Prostate gland (tissue), 2 donors: ENCODE measurements around the gene RBM20. TPM values are rescaled to one million over a fixed set of nuclear protein-coding genes. Genes with fewer than 3 reads are reported as not detected.

Source experiments
- DNase-seq: peaks from one replicate; pipeline ENCODE4 v3.0.0-alpha.2; 2019; ENCODE audit warnings: low spot score
- H3K27ac ChIP-seq, 2 donors: fragments of 200-600 bp; sonication (generic); 2 replicates each; pipeline ENCODE4 v1.5.1; 2017 to 2019
- H3K27me3 ChIP-seq: fragments of 200-600 bp; sonication (generic); replicated peaks from 2 replicates; pipeline ENCODE4 v1.5.1; 2019; ENCODE audit not compliant: insufficient read depth
- H3K36me3 ChIP-seq, 2 donors: fragments of 200-600 bp; sonication (generic); 1 replicate in 1 of 2; 2 replicates in 1 of 2; pipeline versions ENCODE4 v1.5.1 to v1.8.1; 2017 to 2019
- H3K4me1 ChIP-seq: fragments of 200-600 bp; sonication (generic); replicated peaks from 2 replicates; pipeline ENCODE4 v1.5.1; 2019
- H3K4me3 ChIP-seq, 2 donors: fragments of 200-600 bp; sonication (generic); 2 replicates each; pipeline ENCODE4 v1.5.1; 2017 to 2019
- H3K9me3 ChIP-seq: fragments of 200-600 bp; sonication (generic); 2 replicates; pipeline ENCODE4 v1.5.1; 2017
- CTCF ChIP-seq, 4 experiments: fragments of 200-600 bp in 2 of 4; fragments of 450-650 bp in 2 of 4; sonication (generic) in 2 of 4; IDR thresholded peaks; 1 replicate in 3 of 4; 2 replicates in 1 of 4; pipeline ENCODE4 v1.5.1; 2016 to 2019; ENCODE audit warnings: antibody characterized with exemption in 4 of 4, mild to moderate bottlenecking in 2 of 4, moderate library complexity in 2 of 4
- POLR2A ChIP-seq: fragments of 450-650 bp; IDR thresholded peaks from one replicate; pipeline ENCODE4 v1.6.1; 2016; ENCODE audit warnings: antibody characterized with exemption, mild to moderate bottlenecking
- POLR2AphosphoS5 ChIP-seq: sonication (generic); formaldehyde crosslinking; IDR thresholded peaks from one replicate; pipeline ENCODE4 v1.6.1; 2017; ENCODE audit warnings: antibody characterized with exemption
- WGBS: methylation state at CpG from one replicate; pipeline ENCODE4 v1.1.5; 2018; 5-methylcytosine and 5-hydroxymethylcytosine counted together
- intact Hi-C: fragments of 100-400 bp; cut with DNase I; formaldehyde crosslinking; loops from one replicate; pipeline ENCODE4 v1.14.2; 2022
- total RNA-seq, 2 donors: library from RNA; depleted of rRNA; stranded (reverse); fragments of >200 nt; gene quantifications; one replicate each; pipeline ENCODE4 v1.1.0, GENCODE V29; 2016

The RBM20 gene
- total RNA-seq, 2 donors from 2014 or later, result 0.41 to 2.8 TPM

DNA sequence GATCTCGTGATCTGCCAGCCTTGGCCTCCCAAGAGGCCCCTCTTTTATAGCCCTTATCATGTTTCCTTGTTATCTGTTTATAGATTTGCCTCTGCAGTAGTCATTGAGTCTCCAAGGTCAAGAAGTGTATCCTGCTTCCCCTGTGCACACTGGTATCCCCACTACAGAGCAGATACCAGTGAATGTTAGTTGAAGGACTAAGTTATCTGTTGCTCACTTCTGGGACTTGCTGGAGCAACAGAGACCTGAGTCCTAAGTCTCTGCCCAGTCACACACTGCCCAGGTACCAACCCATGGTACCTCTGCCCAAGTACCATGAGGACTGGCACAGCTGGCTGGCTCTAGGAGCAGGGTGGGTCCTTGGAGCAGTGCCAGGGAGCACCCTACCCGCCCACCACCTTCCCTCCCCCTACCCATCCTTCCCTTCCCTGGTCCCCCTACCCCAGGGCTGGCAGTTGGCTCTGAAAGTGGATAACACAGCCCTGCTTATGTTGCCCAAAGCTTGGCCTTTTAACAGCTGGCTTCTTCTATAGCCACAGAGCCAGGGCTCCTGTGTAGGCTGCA is 201.1 kb downstream of the RBM20 start:
- H3K27ac ChIP-seq, result peak overlapping the region; percentile 83 to 85

DNA sequence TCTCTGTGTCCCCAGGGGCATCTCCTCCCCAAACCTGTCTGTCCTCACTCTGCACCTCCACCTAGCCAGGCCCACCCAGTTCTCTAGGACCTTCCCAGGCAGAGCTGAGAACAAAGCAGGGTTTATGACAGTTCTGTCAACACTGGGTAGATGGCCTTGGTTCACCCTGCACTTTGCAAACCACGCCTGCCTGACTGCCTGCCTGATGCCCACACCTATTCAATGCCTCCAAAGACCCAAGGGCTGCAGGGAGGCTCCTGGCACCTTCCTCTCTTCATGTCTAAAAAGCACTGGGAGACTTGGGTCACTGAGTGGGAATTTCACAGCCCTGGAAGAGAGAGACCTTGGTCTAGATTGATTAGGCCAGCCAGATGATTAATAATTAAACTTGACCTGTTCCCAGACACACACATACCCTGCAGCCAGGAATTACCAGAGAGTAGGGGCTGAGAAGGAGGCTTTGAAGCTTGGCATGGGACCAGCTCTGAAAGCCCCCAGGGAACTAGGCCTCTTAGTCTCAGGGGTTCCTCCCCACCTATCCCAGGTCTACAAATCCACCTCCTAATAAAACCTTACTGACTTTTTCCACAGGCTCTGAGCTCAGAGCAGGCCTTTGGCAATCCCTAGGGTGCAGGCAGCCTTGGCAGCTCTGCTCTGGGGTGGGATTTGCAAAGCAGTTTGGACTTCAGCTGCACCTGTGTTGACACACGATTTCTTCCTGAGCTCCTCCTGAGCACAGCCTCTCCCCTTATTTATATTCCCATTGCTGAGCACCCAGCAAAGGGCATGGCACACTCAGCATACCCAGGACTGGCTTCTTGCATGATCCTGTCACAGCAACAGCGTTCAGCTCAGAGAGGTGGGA is 201.9 kb downstream of the RBM20 start:
- H3K36me3 ChIP-seq, result no peaks in the 10 kb centered on the region
- no peaks in the 10 kb centered on the region for H3K27me3 ChIP-seq
- DNase-seq, result peak; percentile 86
- intact Hi-C loops, result no loop called here
- peak; percentile 69 for TF ChIP-seq POLR2AphosphoS5
- TF ChIP-seq CTCF (IDR thresholded peaks at IDR 0.05), result no peak
- 31% methylated on average over 3 of the region's 3 CpGs for WGBS
- H3K27ac ChIP-seq, result peak overlapping the region; percentile 83 to 85
- no peaks in the 10 kb centered on the region for H3K9me3 ChIP-seq
- H3K4me3 ChIP-seq, result no peak overlapping the region
- H3K4me1 ChIP-seq, result peaks cover 4% of the 10 kb centered on the region

More for the DNA sequence above, 201.1 kb downstream of the RBM20 start:
- intact Hi-C loops, result no loop called here
- no peak overlapping the region for H3K4me3 ChIP-seq
- DNase-seq, result no peak
- H3K9me3 ChIP-seq, result no peaks in the 10 kb centered on the region
- TF ChIP-seq CTCF (IDR thresholded peaks at IDR 0.05) (no peak), POLR2A (no peak), POLR2AphosphoS5 (no peak)
- no peaks in the 10 kb centered on the region for H3K36me3 ChIP-seq
- 40% methylated on average over 2 of the region's 2 CpGs for WGBS
- H3K27me3 ChIP-seq, result no peaks in the 10 kb centered on the region
- H3K4me1 ChIP-seq, result peaks cover 4% of the 10 kb centered on the region

DNA sequence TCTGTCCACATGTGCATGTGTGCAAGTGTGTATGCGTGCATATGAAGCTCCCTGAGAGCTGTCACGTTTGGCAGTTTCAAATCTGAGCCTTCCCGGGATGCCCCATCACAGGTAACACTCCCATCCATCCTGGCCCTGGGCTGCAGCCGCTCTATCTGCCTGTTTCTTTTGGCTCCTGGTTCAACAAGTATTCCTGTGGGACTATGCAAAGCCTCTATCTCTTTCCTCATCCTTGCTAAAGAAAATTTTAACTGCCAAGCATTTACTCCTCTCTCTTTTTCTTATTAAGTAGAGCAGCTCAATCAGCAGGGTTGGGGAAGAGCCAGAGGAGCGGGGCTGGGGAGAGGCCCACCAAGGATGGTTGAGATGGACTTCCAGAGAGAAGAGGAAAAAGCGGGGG is 203.2 kb downstream of the RBM20 start:
- WGBS, result 75% methylated on average over 6 of the region's 6 CpGs
- Histone ChIP-seq H3K27me3 (no peaks in the 10 kb centered on the region), H3K27ac (no peak overlapping the region), H3K36me3 (no peaks in the 10 kb centered on the region), H3K4me3 (no peak overlapping the region), H3K9me3 (no peaks in the 10 kb centered on the region), H3K4me1 (peaks cover 4% of the 10 kb centered on the region)
- no peak for DNase-seq
- intact Hi-C loops, result no loop called here
- no peak for TF ChIP-seq POLR2A

GRCh38 chr10:110848106-110848505 is 204.0 kb downstream of the RBM20 start:
- 78% methylated on average over 2 of the region's 2 CpGs for WGBS
- intact Hi-C loops, result no loop called here

GRCh38 chr10:110850099-110850498 is 206.0 kb downstream of the RBM20 start:
- Histone ChIP-seq H3K4me1 (peaks cover 4% of the 10 kb centered on the region), H3K36me3 (no peaks in the 10 kb centered on the region), H3K4me3 (no peak overlapping the region), H3K27me3 (no peaks in the 10 kb centered on the region), H3K27ac (no peak overlapping the region), H3K9me3 (no peaks in the 10 kb centered on the region)
- intact Hi-C loops, result no loop called here
- no peak for TF ChIP-seq POLR2AphosphoS5
- TF ChIP-seq CTCF (IDR thresholded peaks at IDR 0.05), result no peak
- TF ChIP-seq POLR2A, result no peak
- no peak for DNase-seq
- WGBS, result 97% methylated on average over 3 of the region's 3 CpGs

More at GRCh38 chr10:110848106-110848505, 204.0 kb downstream of the RBM20 start:
- no peak for DNase-seq
- H3K4me1 ChIP-seq, result peaks cover 4% of the 10 kb centered on the region
- no peak for TF ChIP-seq POLR2AphosphoS5
- TF ChIP-seq CTCF (IDR thresholded peaks at IDR 0.05), result no peak
- no peak for TF ChIP-seq POLR2A
- no peak overlapping the region for H3K27ac ChIP-seq
- no peaks in the 10 kb centered on the region for H3K27me3 ChIP-seq
- no peak overlapping the region for H3K4me3 ChIP-seq
- H3K9me3 ChIP-seq, result no peaks in the 10 kb centered on the region
- H3K36me3 ChIP-seq, result no peaks in the 10 kb centered on the region
